SJSA1 (cell line): Measurements from ENCODE around the gene SHROOM2. TPM values are rescaled to one million over a fixed set of nuclear protein-coding genes. Genes with fewer than 3 reads are reported as not detected.

Experiments
- DNase-seq, 2 experiments: peaks; one replicate each; pipeline ENCODE4 v3.0.0-alpha.2; 2015 to 2020; ENCODE audit warnings: low spot score in 2 of 2, low read depth in 1 of 2
- H3K27ac ChIP-seq: fragments of 250-450 bp; sonication (Bioruptor Pico); 2 replicates; pipeline ENCODE4 v1.5.1; 2020; ENCODE audit warnings: mild to moderate bottlenecking, moderate library complexity
- H3K27me3 ChIP-seq: fragments of 250-450 bp; sonication (Bioruptor Pico); replicated peaks from 2 replicates; pipeline ENCODE4 v1.5.1; 2020; ENCODE audit warnings: mild to moderate bottlenecking, moderate library complexity
- H3K36me3 ChIP-seq: fragments of 250-450 bp; sonication (Bioruptor Pico); 2 replicates; pipeline ENCODE4 v1.5.1; 2020; ENCODE audit warnings: mild to moderate bottlenecking
- H3K4me1 ChIP-seq: fragments of 250-450 bp; sonication (Bioruptor Pico); replicated peaks from 2 replicates; pipeline ENCODE4 v1.6.1; 2021; ENCODE audit warnings: mild to moderate bottlenecking
- H3K4me3 ChIP-seq: fragments of 250-450 bp; sonication (Bioruptor Pico); 2 replicates; pipeline ENCODE4 v1.5.1; 2020; ENCODE audit warnings: mild to moderate bottlenecking
- H3K9me3 ChIP-seq: fragments of 250-450 bp; sonication (Bioruptor Pico); replicated peaks from 2 replicates; pipeline ENCODE4 v1.5.1; 2020; ENCODE audit warnings: mild to moderate bottlenecking
- total RNA-seq: library from RNA; depleted of rRNA; stranded (reverse); fragments of >200 nt; shearing (Covaris generic); gene quantifications from 2 replicates; pipeline ENCODE4 v1.2.3, GENCODE V29; 2014

Gene SHROOM2
- total RNA-seq, 1 experiment from 2014 or later = 0.58 TPM

- no peak overlapping the region for H3K4me3 ChIP-seq
- H3K27me3 ChIP-seq = no peaks in the 10 kb centered on the region
- H3K4me1 ChIP-seq = no peaks in the 10 kb centered on the region
- H3K9me3 ChIP-seq = no peaks in the 10 kb centered on the region
- H3K27ac ChIP-seq = no peak overlapping the region
- H3K36me3 ChIP-seq = no peaks in the 10 kb centered on the region
- no peak for DNase-seq
Observed at GRCh38 chrX:9888953-9889470, 102.8 kb downstream of the SHROOM2 start.

GRCh38 chrX:9890681-9891091 lies 104.5 kb downstream of the SHROOM2 start:
- H3K27ac ChIP-seq = no peak overlapping the region
- H3K4me1 ChIP-seq = no peaks in the 10 kb centered on the region
- no peaks in the 10 kb centered on the region for H3K9me3 ChIP-seq
- no peaks in the 10 kb centered on the region for H3K27me3 ChIP-seq
- H3K36me3 ChIP-seq = no peaks in the 10 kb centered on the region
- DNase-seq = no peak
- no peak overlapping the region for H3K4me3 ChIP-seq

DNA sequence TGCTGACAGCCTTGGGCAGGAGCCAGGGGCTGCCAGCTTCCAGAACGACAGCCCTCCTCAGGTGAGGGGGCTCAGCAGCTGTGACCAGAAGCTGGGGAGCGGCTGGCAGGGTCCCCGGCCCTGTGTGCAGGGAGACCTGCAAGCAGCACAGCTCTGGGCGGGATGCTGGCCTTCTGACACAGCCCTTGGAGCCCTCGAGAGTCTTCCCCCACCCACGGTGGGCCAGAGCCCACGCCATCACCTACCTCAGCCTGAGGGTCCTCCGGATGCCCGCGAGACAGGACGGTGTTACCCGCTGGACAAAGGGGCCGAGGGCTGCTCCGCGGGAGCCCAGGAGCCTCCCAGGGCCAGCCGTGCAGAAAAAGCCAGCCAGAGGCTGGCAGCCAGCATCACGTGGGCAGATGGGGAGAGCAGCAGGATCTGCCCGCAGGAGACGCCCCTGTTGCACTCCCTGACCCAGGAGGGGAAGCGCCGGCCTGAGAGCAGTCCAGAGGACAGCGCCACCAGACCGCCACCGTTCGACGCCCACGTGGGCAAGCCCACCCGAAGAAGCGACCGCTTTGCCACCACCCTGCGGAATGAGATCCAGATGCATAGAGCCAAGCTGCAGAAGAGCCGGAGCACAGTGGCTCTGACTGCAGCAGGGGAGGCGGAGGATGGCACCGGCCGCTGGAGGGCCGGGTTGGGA lies 109.1 kb downstream of the SHROOM2 start:
- no peak overlapping the region for H3K4me3 ChIP-seq
- H3K27ac ChIP-seq = no peak overlapping the region
- no peak for DNase-seq
- no peaks in the 10 kb centered on the region for H3K9me3 ChIP-seq
- H3K4me1 ChIP-seq = no peaks in the 10 kb centered on the region
- no peaks in the 10 kb centered on the region for H3K27me3 ChIP-seq
- H3K36me3 ChIP-seq = no peaks in the 10 kb centered on the region

DNA sequence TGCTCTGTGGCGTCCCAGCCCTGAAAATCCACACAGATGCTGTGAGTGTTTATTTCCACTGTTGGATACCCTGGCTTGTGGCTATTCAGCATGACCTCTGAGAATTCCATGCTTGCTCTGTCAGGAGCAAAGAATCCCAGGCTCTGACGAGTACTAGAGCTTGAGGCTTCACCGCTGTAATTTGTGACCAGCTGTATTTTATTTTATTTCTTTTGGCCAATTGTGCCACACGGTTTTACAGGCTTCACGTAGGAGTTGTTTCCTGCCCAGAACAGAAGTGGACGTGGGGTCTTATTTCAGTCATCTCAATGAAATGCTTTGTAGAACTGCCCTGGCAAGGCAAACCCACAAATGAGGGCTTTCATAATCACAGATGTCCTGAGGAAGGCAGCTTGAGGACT lies 111.5 kb downstream of the SHROOM2 start:
- H3K27ac ChIP-seq = peak overlapping the region; percentile 48; the same call in 1 of the 2 replicates
- H3K4me3 ChIP-seq = no peak overlapping the region
- H3K27me3 ChIP-seq = no peaks in the 10 kb centered on the region
- H3K4me1 ChIP-seq = no peaks in the 10 kb centered on the region
- H3K36me3 ChIP-seq = no peaks in the 10 kb centered on the region
- H3K9me3 ChIP-seq = no peaks in the 10 kb centered on the region
- peak in 1 of 2 experiments; percentile 12 for DNase-seq

DNA sequence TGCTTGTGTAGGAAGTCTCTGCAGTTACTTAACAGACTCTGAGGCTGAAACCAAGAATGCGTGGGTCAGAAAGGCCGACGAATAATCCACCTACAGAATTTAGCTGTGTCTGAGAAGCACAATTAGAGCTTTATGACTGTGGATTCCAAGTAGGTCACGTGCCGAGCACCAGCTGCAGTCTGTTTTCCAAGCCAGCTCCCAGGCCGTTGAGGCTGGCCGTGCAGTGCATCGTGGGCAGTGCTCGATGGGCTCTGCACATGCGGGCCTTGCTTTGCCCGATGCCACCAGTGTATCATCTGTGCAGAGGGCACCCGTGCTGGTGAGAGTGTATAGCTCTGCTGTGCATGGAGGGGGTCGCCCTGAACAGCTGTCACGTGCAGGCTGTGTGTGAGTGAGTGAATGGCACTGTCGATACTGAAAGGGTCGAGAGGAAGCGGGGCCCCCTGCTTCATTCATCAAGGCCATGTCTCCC lies 113.4 kb downstream of the SHROOM2 start:
- H3K36me3 ChIP-seq = no peaks in the 10 kb centered on the region
- H3K27ac ChIP-seq = no peak overlapping the region
- H3K4me1 ChIP-seq = no peaks in the 10 kb centered on the region
- no peak overlapping the region for H3K4me3 ChIP-seq
- no peaks in the 10 kb centered on the region for H3K27me3 ChIP-seq
- no peak for DNase-seq
- H3K9me3 ChIP-seq = no peaks in the 10 kb centered on the region

DNA sequence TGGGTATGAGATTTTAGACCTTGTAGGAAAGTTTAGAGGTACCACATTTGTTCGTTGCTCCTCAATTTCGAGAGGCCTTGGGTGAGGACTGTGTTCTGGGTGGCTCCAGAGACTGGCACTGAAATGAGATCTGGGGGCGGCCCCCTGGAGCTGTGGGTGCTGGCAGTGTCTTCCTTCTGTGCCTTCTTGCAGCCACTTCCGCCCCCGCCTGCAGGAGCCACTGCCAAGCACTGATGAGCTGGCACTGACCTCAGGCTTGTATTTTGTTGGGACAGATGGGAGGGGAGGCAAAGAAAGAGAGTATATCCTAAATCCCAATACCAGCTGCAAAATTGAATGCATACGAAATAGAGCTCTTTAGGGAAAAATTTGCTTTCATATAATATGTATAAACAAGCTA lies 116.4 kb downstream of the SHROOM2 start:
- no peaks in the 10 kb centered on the region for H3K27me3 ChIP-seq
- peaks cover 6% of the 10 kb centered on the region for H3K4me1 ChIP-seq
- no peaks in the 10 kb centered on the region for H3K36me3 ChIP-seq
- no peak overlapping the region for H3K4me3 ChIP-seq
- no peak overlapping the region for H3K27ac ChIP-seq
- DNase-seq = no peak
- H3K9me3 ChIP-seq = no peaks in the 10 kb centered on the region

DNA sequence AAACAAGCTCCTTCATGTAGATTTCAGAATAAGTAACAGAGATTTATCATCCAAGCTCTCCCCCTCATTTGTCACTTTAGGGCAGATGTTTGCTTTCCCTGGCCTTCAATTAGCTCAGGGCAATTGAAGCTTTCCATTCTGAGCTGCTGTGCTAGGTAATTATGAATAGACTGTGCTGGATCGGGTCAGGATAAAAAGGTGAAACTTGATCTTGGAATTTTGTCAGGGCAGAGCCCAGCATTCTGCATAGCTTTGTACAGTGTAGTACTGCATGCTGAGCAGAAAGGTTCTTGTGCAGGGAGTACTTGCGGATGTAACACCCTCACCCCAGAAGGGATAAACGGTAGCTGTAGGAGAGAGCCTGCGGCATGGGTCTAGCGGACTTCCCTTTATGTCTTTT lies 116.9 kb downstream of the SHROOM2 start:
- Histone ChIP-seq H3K4me1 (peaks cover 6% of the 10 kb centered on the region), H3K27ac (no peak overlapping the region), H3K36me3 (no peaks in the 10 kb centered on the region), H3K9me3 (no peaks in the 10 kb centered on the region), H3K4me3 (no peak overlapping the region), H3K27me3 (no peaks in the 10 kb centered on the region)
- DNase-seq = no peak

GRCh38 chrX:9905288-9905687 lies 119.1 kb downstream of the SHROOM2 start:
- Histone ChIP-seq H3K4me1 (peaks cover 6% of the 10 kb centered on the region), H3K4me3 (no peak overlapping the region), H3K27me3 (no peaks in the 10 kb centered on the region), H3K27ac (no peak overlapping the region), H3K36me3 (no peaks in the 10 kb centered on the region), H3K9me3 (no peaks in the 10 kb centered on the region)
- DNase-seq = peak in 1 of 2 experiments; percentile 2

GRCh38 chrX:9905721-9906120 lies 119.5 kb downstream of the SHROOM2 start:
- H3K27me3 ChIP-seq = no peaks in the 10 kb centered on the region
- H3K27ac ChIP-seq = no peak overlapping the region

GRCh38 chrX:9906919-9907318 lies 120.7 kb downstream of the SHROOM2 start:
- no peak for DNase-seq
- no peak overlapping the region for H3K27ac ChIP-seq

More at GRCh38 chrX:9905721-9906120, 119.5 kb downstream of the SHROOM2 start:
- H3K4me1 ChIP-seq = peaks cover 6% of the 10 kb centered on the region
- H3K9me3 ChIP-seq = no peaks in the 10 kb centered on the region
- no peak overlapping the region for H3K4me3 ChIP-seq
- H3K36me3 ChIP-seq = no peaks in the 10 kb centered on the region
- DNase-seq = no peak

GRCh38 chrX:9907645-9908387 lies 121.6 kb downstream of the SHROOM2 start:
- Histone ChIP-seq H3K9me3 (no peaks in the 10 kb centered on the region), H3K4me1 (peaks cover 13% of the 10 kb centered on the region), H3K36me3 (no peaks in the 10 kb centered on the region), H3K27ac (no peak overlapping the region), H3K4me3 (no peak overlapping the region), H3K27me3 (no peaks in the 10 kb centered on the region)
- DNase-seq = peak in 1 of 2 experiments; percentile 5

More at GRCh38 chrX:9906919-9907318, 120.7 kb downstream of the SHROOM2 start:
- no peak overlapping the region for H3K4me3 ChIP-seq
- H3K9me3 ChIP-seq = no peaks in the 10 kb centered on the region
- no peaks in the 10 kb centered on the region for H3K36me3 ChIP-seq
- H3K27me3 ChIP-seq = no peaks in the 10 kb centered on the region
- H3K4me1 ChIP-seq = peaks cover 13% of the 10 kb centered on the region

- Histone ChIP-seq H3K4me3 (no peak overlapping the region), H3K27me3 (no peaks in the 10 kb centered on the region), H3K36me3 (no peaks in the 10 kb centered on the region), H3K4me1 (peaks cover 13% of the 10 kb centered on the region), H3K9me3 (no peaks in the 10 kb centered on the region), H3K27ac (no peak overlapping the region)
- DNase-seq = no peak
Observed at GRCh38 chrX:9909254-9909653, 123.0 kb downstream of the SHROOM2 start.

DNA sequence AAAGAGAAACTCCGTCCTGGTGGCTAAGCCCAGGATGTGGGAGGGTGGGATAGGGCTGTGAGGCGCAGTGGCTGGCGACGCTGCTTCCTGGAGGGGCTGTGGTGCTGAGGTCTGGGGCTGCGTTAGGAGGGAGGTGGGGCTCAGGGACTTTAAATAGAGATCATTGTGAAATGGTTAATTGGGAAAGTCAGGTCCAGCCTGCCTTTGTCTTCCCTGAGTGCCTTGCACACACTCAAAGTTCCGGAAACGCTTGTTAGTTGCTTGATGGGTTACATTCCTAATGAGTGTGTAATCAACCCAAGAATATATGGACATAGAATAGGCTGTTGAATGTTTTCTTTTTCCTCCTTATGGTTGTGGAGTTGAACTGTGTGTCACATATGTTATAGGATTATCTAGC lies 125.3 kb downstream of the SHROOM2 start:
- Histone ChIP-seq H3K4me1 (peaks cover 7% of the 10 kb centered on the region), H3K9me3 (no peaks in the 10 kb centered on the region), H3K27ac (no peak overlapping the region), H3K27me3 (no peaks in the 10 kb centered on the region), H3K4me3 (no peak overlapping the region), H3K36me3 (no peaks in the 10 kb centered on the region)
- DNase-seq = peak in 1 of 2 experiments; percentile 10
